Mucosa of rectum (tissue), 2 donors: Measurements from ENCODE around the gene CELSR1.

ENCODE experiments used
- H3K27ac ChIP-seq, 2 donors: one replicate each; pipeline ENCODE4 v1.7.0; 2013; ENCODE audit warnings: inconsistent platforms in 2 of 2, low read depth in 2 of 2, low read length in 2 of 2
- H3K27me3 ChIP-seq, 2 donors: one replicate each; pipeline ENCODE4 v1.7.0; 2013; ENCODE audit warnings: low read length in 2 of 2; ENCODE audit not compliant: control insufficient read depth in 2 of 2, insufficient read depth in 2 of 2
- H3K36me3 ChIP-seq, 2 donors: one replicate each; pipeline ENCODE4 v1.7.0; 2013; ENCODE audit warnings: low read length in 2 of 2; ENCODE audit not compliant: control insufficient read depth in 2 of 2, insufficient read depth in 2 of 2
- H3K4me1 ChIP-seq, 2 donors: one replicate each; pipeline ENCODE4 v1.7.0; 2013; ENCODE audit warnings: low read length in 2 of 2, mild to moderate bottlenecking in 1 of 2; ENCODE audit not compliant: control insufficient read depth in 2 of 2, insufficient read depth in 2 of 2
- H3K4me3 ChIP-seq, 2 donors: one replicate each; pipeline ENCODE4 v1.7.0; 2013; ENCODE audit warnings: low read length in 2 of 2
- H3K9ac ChIP-seq, 2 donors: one replicate each; pipeline ENCODE4 v1.7.0; 2013; ENCODE audit warnings: low read length in 2 of 2, low read depth in 1 of 2, mild to moderate bottlenecking in 1 of 2
- H3K9me3 ChIP-seq, 2 donors: one replicate each; pipeline ENCODE4 v1.7.0; 2013; ENCODE audit warnings: low read length in 2 of 2; ENCODE audit not compliant: control insufficient read depth in 2 of 2
- donor health status: healthy.
- donor health status: Normal muscosa, but diverticular disease.

The CELSR1 gene

GRCh38 chr22:46364341-46365165, 172.9 kb downstream of the CELSR1 start:
- Histone ChIP-seq H3K4me1 (no peaks in the 10 kb centered on the region), H3K27ac (no peak overlapping the region), H3K4me3 (no peak overlapping the region), H3K27me3 (no peaks in the 10 kb centered on the region), H3K9ac (no peak overlapping the region), H3K36me3 (no peaks in the 10 kb centered on the region), H3K9me3 (no peaks in the 10 kb centered on the region)

DNA sequence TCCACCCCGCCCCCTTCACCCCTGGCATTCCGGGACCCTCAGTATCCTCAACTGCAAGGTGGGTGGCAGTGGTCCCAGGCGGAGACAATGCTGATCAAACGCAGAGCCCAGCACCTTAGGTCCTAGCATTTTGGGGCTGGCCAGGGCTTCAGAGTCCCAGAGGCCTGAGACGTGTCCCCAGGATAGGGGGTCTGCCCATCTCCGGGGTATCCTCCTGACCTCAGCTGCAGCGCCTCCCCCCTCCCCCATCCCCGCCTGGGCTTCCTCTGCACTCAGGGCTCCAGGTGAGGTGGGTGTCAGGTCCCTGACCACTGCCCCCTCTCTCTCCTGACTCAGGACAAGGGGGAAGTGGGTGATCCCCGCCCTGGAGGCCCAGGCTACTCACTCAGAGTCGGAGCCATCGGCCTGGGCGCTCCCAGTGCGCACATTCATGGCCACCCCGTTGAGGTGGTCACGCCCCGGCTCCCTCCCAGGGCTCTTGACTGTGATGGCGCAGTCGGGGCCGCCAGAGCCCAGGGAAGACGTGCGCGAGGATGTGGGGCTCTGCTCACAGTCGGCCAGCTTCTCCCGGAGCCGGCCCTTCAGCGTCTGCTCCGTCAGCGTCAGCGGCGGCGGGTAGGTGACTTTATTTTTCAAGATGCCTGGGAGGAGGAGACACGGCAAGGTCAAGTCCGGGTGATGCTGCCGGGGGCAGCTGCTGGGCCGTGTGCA, 173.7 kb downstream of the CELSR1 start:
- no peaks in the 10 kb centered on the region for H3K36me3 ChIP-seq
- H3K27me3 ChIP-seq = no peaks in the 10 kb centered on the region

DNA sequence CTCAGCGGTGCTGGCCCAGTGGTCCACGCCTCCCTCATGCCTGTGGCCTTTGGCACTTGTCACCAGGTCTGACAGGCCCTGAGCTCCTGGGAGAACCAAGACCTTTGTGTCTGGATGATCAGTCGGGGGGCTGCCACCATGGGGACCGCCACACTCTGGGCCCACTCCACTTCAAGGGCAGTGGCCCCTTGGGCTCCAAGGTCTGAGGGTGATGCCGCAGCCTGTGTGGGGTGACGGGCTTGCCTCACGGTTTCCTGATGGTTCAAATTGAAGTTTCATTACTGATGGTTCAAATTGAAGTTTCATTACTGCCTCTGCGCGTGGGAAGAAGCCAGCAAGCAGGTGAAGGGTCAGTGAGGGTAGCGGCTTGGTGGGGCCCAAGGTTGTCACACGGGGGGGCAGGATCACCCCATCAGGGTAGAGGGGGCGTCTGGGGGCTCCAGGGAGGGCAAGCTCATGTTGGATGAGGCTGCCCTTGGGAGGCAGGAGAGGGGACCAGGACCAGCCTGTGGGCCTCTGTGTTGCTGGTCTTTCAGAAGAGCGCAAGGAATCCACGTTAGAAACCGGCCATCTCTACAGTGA, 174.4 kb downstream of the CELSR1 start:
- Histone ChIP-seq H3K9me3 (no peaks in the 10 kb centered on the region), H3K36me3 (peaks cover 0 to 3% of the 10 kb centered on the region in 2 donors), H3K4me1 (no peaks in the 10 kb centered on the region), H3K4me3 (no peak overlapping the region), H3K27ac (no peak overlapping the region), H3K27me3 (no peaks in the 10 kb centered on the region), H3K9ac (no peak overlapping the region)

More for the DNA sequence above, 173.7 kb downstream of the CELSR1 start:
- Histone ChIP-seq H3K27ac (no peak overlapping the region), H3K9ac (no peak overlapping the region), H3K9me3 (no peaks in the 10 kb centered on the region), H3K4me1 (no peaks in the 10 kb centered on the region), H3K4me3 (no peak overlapping the region)

- Histone ChIP-seq H3K9ac (no peak overlapping the region), H3K4me3 (no peak overlapping the region), H3K4me1 (no peaks in the 10 kb centered on the region), H3K36me3 (peaks cover 2 to 3% of the 10 kb centered on the region in 2 donors), H3K9me3 (no peaks in the 10 kb centered on the region), H3K27ac (no peak overlapping the region), H3K27me3 (no peaks in the 10 kb centered on the region)
Measured at GRCh38 chr22:46362203-46362933, 175.1 kb downstream of the CELSR1 start.

DNA sequence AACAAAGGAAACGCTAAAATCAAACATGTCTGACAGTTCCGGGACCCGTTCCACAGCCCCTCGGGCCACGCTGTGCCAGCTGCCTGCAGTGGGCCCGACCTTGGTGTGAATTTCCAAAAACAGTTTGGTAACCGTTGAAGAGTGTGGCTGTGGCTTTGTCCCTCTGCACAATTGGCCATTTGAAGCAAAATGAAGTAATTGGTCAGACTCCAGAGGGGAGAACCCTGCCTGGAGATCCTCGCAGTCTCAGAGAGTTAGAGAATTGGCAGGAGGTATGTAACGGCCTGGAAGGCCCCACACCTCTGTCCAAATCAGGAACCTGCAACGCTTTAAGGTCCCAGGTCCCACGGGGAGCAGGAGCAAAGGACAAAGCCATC, 175.6 kb downstream of the CELSR1 start:
- no peak overlapping the region for H3K4me3 ChIP-seq
- H3K36me3 ChIP-seq = peaks cover 3 to 7% of the 10 kb centered on the region in 2 donors
- H3K9me3 ChIP-seq = no peaks in the 10 kb centered on the region
- no peak overlapping the region for H3K9ac ChIP-seq
- no peaks in the 10 kb centered on the region for H3K4me1 ChIP-seq
- no peak overlapping the region for H3K27ac ChIP-seq
- H3K27me3 ChIP-seq = no peaks in the 10 kb centered on the region

DNA sequence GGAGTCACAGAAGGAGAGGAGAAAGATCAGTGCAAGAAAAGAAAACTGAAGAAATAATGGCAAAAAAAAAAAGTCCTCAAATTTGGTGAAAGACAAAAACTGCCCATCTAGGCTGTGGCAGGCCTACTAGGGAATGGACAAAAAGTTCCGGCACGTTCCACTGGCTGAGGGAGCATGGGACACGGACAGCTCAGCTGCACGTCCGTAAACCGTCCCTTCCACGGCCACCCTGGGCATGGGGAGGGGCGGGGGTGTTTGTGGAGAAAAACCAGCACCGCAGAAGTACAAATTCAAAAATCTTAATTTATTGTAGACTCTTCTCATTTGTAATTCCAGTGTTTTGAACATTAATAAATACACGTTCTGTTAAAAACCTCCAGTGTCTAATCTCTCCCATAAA, 176.5 kb downstream of the CELSR1 start:
- H3K36me3 ChIP-seq = peaks cover 10 to 14% of the 10 kb centered on the region in 2 donors

DNA sequence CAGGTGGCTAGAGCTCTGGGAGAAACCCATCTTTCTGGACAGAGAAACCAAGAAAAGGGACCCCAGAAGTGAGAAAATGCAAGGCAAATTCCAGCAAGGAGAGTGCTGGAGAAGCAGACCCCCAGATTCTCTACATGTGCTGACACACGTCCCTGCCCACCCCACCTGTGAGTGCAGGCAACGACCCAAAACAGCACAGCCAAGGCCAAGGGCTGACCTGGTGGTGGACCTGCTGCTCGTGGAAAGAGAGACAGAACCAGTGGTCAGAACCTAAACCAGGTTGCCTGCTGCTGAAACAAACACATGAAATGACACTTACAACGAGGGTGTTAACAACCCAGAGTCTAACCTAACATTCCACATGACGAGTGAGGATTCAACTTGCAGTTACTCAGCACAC, 177.3 kb downstream of the CELSR1 start:
- Histone ChIP-seq H3K4me1 (no peaks in the 10 kb centered on the region), H3K27me3 (no peaks in the 10 kb centered on the region), H3K9ac (no peak overlapping the region), H3K27ac (no peak overlapping the region), H3K4me3 (no peak overlapping the region), H3K9me3 (no peaks in the 10 kb centered on the region), H3K36me3 (peaks cover 11 to 17% of the 10 kb centered on the region in 2 donors)

More for the DNA sequence above, 176.5 kb downstream of the CELSR1 start:
- Histone ChIP-seq H3K27ac (no peak overlapping the region), H3K27me3 (no peaks in the 10 kb centered on the region), H3K9ac (no peak overlapping the region), H3K4me3 (no peak overlapping the region), H3K9me3 (no peaks in the 10 kb centered on the region), H3K4me1 (no peaks in the 10 kb centered on the region)

- H3K9ac ChIP-seq = no peak overlapping the region
- H3K9me3 ChIP-seq = no peaks in the 10 kb centered on the region
- H3K4me1 ChIP-seq = no peaks in the 10 kb centered on the region
- no peaks in the 10 kb centered on the region for H3K27me3 ChIP-seq
- peaks cover 11 to 20% of the 10 kb centered on the region in 2 donors for H3K36me3 ChIP-seq
- no peak overlapping the region for H3K27ac ChIP-seq
- H3K4me3 ChIP-seq = no peak overlapping the region
Measured at GRCh38 chr22:46359362-46359761, 178.1 kb downstream of the CELSR1 start.

DNA sequence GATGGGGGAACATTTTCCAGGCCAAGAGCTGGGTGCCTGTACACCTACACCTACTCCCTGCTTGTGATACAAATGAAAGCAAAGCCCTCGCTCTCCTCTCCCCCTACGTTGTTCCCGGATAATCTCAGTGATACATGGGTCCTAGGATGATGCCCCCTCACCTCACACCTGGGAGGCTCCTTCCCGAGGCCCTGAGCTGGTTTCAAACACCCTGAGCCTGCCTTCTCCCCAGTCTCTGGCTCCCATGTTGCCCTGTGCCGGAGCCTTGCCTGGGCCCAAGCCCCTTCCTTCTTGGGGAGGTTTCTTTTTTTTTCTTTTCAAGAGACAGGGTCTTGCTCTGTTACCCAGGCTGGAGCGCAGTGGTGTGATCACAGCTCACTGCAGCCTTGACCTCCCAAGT, 178.7 kb downstream of the CELSR1 start:
- no peaks in the 10 kb centered on the region for H3K9me3 ChIP-seq
- H3K4me1 ChIP-seq = no peaks in the 10 kb centered on the region
- H3K4me3 ChIP-seq = no peak overlapping the region
- no peak overlapping the region for H3K9ac ChIP-seq
- peaks cover 17 to 26% of the 10 kb centered on the region in 2 donors for H3K36me3 ChIP-seq
- no peak overlapping the region for H3K27ac ChIP-seq
- H3K27me3 ChIP-seq = no peaks in the 10 kb centered on the region
